HEK293 (cell line): ENCODE data around the gene EML3.

Experiments used
- BCL11A ChIP-seq: fragments of 450-650 bp; formaldehyde crosslinking; IDR thresholded peaks from 2 replicates; pipeline ENCODE4 v1.5.1; 2016; ENCODE audit warnings: low read depth, missing biosample characterization, missing genetic modification characterization
- HOXD13 ChIP-seq: sonication (generic); formaldehyde crosslinking; IDR thresholded peaks from 2 replicates; pipeline ENCODE4 v1.8.0; 2022; ENCODE audit warnings: missing genetic modification reagents, borderline replicate concordance
- KLF1 ChIP-seq: fragments of 450-650 bp; formaldehyde crosslinking; IDR thresholded peaks from 2 replicates; pipeline ENCODE4 v1.5.1; 2016; ENCODE audit warnings: missing biosample characterization, missing genetic modification characterization
- KLF9 ChIP-seq: fragments of 450-650 bp; formaldehyde crosslinking; IDR thresholded peaks from 2 replicates; pipeline ENCODE4 v1.5.1; 2016; ENCODE audit warnings: missing biosample characterization, missing genetic modification characterization, low read depth
- SETDB1 ChIP-seq: IDR thresholded peaks from one replicate; pipeline ENCODE4 v1.6.1; 2017; ENCODE audit warnings: mild to moderate bottlenecking, low read length, moderate library complexity, mixed read lengths; ENCODE audit not compliant: insufficient read length
- SP2 ChIP-seq: fragments of 450-650 bp; formaldehyde crosslinking; IDR thresholded peaks from 2 replicates; pipeline ENCODE4 v1.5.1; 2016; ENCODE audit warnings: missing biosample characterization, missing genetic modification characterization
- WT1 ChIP-seq: fragments of 450-650 bp; formaldehyde crosslinking; IDR thresholded peaks from 2 replicates; pipeline ENCODE4 v1.5.1; 2016; ENCODE audit warnings: missing biosample characterization, missing genetic modification characterization
- ZBTB17 ChIP-seq: fragments of 450-650 bp; formaldehyde crosslinking; IDR thresholded peaks from 2 replicates; pipeline ENCODE4 v1.5.1; 2016; ENCODE audit warnings: missing biosample characterization, missing genetic modification characterization
- ZFP41 ChIP-seq: fragments of 450-650 bp; formaldehyde crosslinking; IDR thresholded peaks from 2 replicates; pipeline ENCODE4 v1.5.1; 2016; ENCODE audit warnings: missing biosample characterization, missing genetic modification characterization, borderline replicate concordance
- ZIC2 ChIP-seq: fragments of 450-650 bp; formaldehyde crosslinking; IDR thresholded peaks from 2 replicates; pipeline ENCODE4 v1.5.1; 2016; ENCODE audit warnings: missing biosample characterization, missing genetic modification characterization
- ZNF132 ChIP-seq: fragments of 450-650 bp; formaldehyde crosslinking; IDR thresholded peaks from 2 replicates; pipeline ENCODE4 v1.5.1; 2017; ENCODE audit warnings: missing biosample characterization, missing genetic modification characterization, borderline replicate concordance
- ZNF175 ChIP-seq: fragments of 450-650 bp; formaldehyde crosslinking; IDR thresholded peaks from 2 replicates; pipeline ENCODE4 v1.5.1; 2016; ENCODE audit warnings: missing biosample characterization, missing genetic modification characterization
- ZNF221 ChIP-seq: fragments of 450-650 bp; formaldehyde crosslinking; IDR thresholded peaks from 2 replicates; pipeline ENCODE4 v1.5.1; 2017; ENCODE audit warnings: missing biosample characterization, missing genetic modification characterization, borderline replicate concordance
- ZNF223 ChIP-seq: fragments of 450-650 bp; formaldehyde crosslinking; IDR thresholded peaks from 2 replicates; pipeline ENCODE4 v1.5.1; 2016; ENCODE audit warnings: missing biosample characterization, missing genetic modification characterization
- ZNF292 ChIP-seq: fragments of 450-650 bp; formaldehyde crosslinking; IDR thresholded peaks from 2 replicates; pipeline ENCODE4 v1.5.1; 2016; ENCODE audit warnings: low read depth, missing biosample characterization, missing genetic modification characterization, borderline replicate concordance
- ZNF423 ChIP-seq: fragments of 450-650 bp; formaldehyde crosslinking; IDR thresholded peaks from 2 replicates; pipeline ENCODE4 v1.5.1; 2016; ENCODE audit warnings: missing biosample characterization, missing genetic modification characterization
- ZNF510 ChIP-seq: fragments of 450-650 bp; formaldehyde crosslinking; IDR thresholded peaks from 2 replicates; pipeline ENCODE4 v1.5.1; 2018; ENCODE audit warnings: mild to moderate bottlenecking, missing genetic modification characterization, missing biosample characterization; ENCODE audit not compliant: insufficient replicate concordance
- ZNF530 ChIP-seq: fragments of 450-650 bp; formaldehyde crosslinking; IDR thresholded peaks from 2 replicates; pipeline ENCODE4 v1.5.1; 2016; ENCODE audit warnings: low read depth, missing biosample characterization, missing genetic modification characterization
- ZNF555 ChIP-seq: fragments of 450-650 bp; formaldehyde crosslinking; conservative IDR thresholded peaks from 2 replicates; pipeline ENCODE4 v1.5.1; 2017; ENCODE audit warnings: missing biosample characterization, mild to moderate bottlenecking, missing genetic modification characterization, inconsistent platforms
- ZNF558 ChIP-seq: fragments of 450-650 bp; formaldehyde crosslinking; IDR thresholded peaks from 2 replicates; pipeline ENCODE4 v1.5.1; 2016; ENCODE audit warnings: missing biosample characterization, missing genetic modification characterization
- ZNF585B ChIP-seq: fragments of 450-650 bp; formaldehyde crosslinking; IDR thresholded peaks from 2 replicates; pipeline ENCODE4 v1.5.1; 2016; ENCODE audit warnings: missing biosample characterization, missing genetic modification characterization
- ZNF660 ChIP-seq: fragments of 450-650 bp; IDR thresholded peaks from 2 replicates; pipeline ENCODE4 v1.5.1; 2018; ENCODE audit warnings: missing biosample characterization, mild to moderate bottlenecking, missing genetic modification characterization
- ZNF670 ChIP-seq: fragments of 450-650 bp; formaldehyde crosslinking; IDR thresholded peaks from 2 replicates; pipeline ENCODE4 v1.5.1; 2016; ENCODE audit warnings: missing biosample characterization, missing genetic modification characterization, low read depth
- ZNF701 ChIP-seq: fragments of 450-650 bp; formaldehyde crosslinking; IDR thresholded peaks from 2 replicates; pipeline ENCODE4 v1.5.1; 2016; ENCODE audit warnings: missing biosample characterization, missing genetic modification characterization
- ZNF747 ChIP-seq: fragments of 450-650 bp; formaldehyde crosslinking; IDR thresholded peaks from 2 replicates; pipeline ENCODE4 v1.5.1; 2016; ENCODE audit warnings: missing biosample characterization, missing genetic modification characterization
- ZNF791 ChIP-seq: fragments of 450-650 bp; formaldehyde crosslinking; IDR thresholded peaks from 2 replicates; pipeline ENCODE4 v1.5.1; 2016; ENCODE audit warnings: missing biosample characterization, missing genetic modification characterization
- ZNF830 ChIP-seq: fragments of 450-650 bp; IDR thresholded peaks from 2 replicates; pipeline ENCODE4 v1.5.0; 2018; ENCODE audit warnings: missing biosample characterization, missing genetic modification characterization, low read depth, mild to moderate bottlenecking, moderate library complexity
- TF ChIP-seq, protein P1 (sequence below): fragments of 450-650 bp; formaldehyde crosslinking; IDR thresholded peaks from 2 replicates; pipeline ENCODE4 v1.5.1; 2016; ENCODE audit warnings: missing biosample characterization, missing genetic modification characterization
- TF ChIP-seq, protein P2 (sequence below): fragments of 450-650 bp; formaldehyde crosslinking; IDR thresholded peaks from 2 replicates; pipeline ENCODE4 v1.5.1; 2017; ENCODE audit warnings: missing biosample characterization, missing genetic modification characterization
- TF ChIP-seq, protein P3 (sequence below): fragments of 450-650 bp; formaldehyde crosslinking; IDR thresholded peaks from 2 replicates; pipeline ENCODE4 v1.5.1; 2016; ENCODE audit warnings: missing biosample characterization, missing genetic modification characterization
- TF ChIP-seq, protein P4 (sequence below): fragments of 450-650 bp; formaldehyde crosslinking; IDR thresholded peaks from 2 replicates; pipeline ENCODE4 v1.5.1; 2016; ENCODE audit warnings: missing biosample characterization, missing genetic modification characterization
- TF ChIP-seq, protein P5 (sequence below): fragments of 450-650 bp; formaldehyde crosslinking; IDR thresholded peaks from 2 replicates; pipeline ENCODE4 v1.5.1; 2016; ENCODE audit warnings: missing biosample characterization, missing genetic modification characterization

EML3 gene

DNA sequence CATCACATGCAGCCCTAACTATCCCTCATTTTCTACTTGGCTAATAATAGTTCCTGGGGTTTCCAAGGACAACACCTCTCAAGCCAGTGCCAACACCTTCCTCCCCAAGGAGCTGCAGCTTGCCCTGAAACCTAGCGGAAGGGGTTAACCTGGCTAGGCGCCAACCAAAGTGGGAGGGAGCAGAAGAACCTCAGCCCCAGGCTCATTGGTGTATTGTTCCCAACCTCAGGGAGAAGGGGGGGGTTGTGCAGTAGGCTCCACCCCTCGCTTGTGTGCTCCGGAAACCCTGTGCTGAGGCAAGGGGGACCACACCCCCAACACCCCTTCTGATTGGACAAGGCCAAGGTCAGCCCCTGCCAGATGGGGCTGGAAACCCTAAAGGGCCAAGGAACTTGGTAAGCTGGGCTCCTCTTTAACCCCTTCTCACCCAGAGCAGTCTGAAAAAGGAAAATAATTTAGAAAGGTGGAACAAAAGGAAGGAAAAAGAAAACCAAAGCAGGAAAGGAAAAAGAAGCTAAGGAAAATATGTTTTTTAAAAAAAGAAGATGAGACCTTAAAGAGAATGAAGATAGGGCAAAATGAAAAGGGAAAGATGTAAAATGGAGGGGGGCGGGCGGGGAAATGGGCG is 13.4 kb downstream of the EML3 start (continued):
- TF ChIP-seq ZNF585B (no peak), WT1 (tag by site-specific recombination) (no peak), ZNF660 (tag by site-specific recombination) (peak; percentile 82), ZNF747 (no peak), BCL11A (no peak), ZNF830 (tag by site-specific recombination) (no peak), SETDB1 (no peak), ZNF530 (tag by site-specific recombination) (no peak), ZNF221 (no peak), ZNF555 (tag by site-specific recombination) (no peak), ZFP41 (no peak), HOXD13 (CRISPR knock-in tag) (no peak), ZNF558 (no peak), ZNF292 (tag by site-specific recombination) (no peak), KLF9 (tag by site-specific recombination) (peak; percentile 87), ZIC2 (no peak), ZNF670 (no peak), ZNF701 (tag by site-specific recombination) (no peak), ZNF175 (tag by site-specific recombination) (no peak), ZNF791 (tag by site-specific recombination) (no peak), ZNF510 (tag by site-specific recombination) (no peak), ZNF423 (tag by site-specific recombination) (no peak), ZBTB17 (tag by site-specific recombination) (peak; percentile 86), KLF1 (tag by site-specific recombination) (peak; percentile 94), ZNF223 (tag by site-specific recombination) (no peak), ZNF132 (tag by site-specific recombination) (no peak), SP2 (tag by site-specific recombination) (peak; percentile 92)
- TF ChIP-seq, protein P1, sequence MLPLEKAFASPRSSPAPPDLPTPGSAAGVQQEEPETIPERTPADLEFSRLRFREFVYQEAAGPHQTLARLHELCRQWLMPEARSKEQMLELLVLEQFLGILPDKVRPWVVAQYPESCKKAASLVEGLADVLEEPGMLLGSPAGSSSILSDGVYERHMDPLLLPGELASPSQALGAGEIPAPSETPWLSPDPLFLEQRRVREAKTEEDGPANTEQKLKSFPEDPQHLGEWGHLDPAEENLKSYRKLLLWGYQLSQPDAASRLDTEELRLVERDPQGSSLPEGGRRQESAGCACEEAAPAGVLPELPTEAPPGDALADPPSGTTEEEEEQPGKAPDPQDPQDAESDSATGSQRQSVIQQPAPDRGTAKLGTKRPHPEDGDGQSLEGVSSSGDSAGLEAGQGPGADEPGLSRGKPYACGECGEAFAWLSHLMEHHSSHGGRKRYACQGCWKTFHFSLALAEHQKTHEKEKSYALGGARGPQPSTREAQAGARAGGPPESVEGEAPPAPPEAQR: no peak
- TF ChIP-seq, protein P2, sequence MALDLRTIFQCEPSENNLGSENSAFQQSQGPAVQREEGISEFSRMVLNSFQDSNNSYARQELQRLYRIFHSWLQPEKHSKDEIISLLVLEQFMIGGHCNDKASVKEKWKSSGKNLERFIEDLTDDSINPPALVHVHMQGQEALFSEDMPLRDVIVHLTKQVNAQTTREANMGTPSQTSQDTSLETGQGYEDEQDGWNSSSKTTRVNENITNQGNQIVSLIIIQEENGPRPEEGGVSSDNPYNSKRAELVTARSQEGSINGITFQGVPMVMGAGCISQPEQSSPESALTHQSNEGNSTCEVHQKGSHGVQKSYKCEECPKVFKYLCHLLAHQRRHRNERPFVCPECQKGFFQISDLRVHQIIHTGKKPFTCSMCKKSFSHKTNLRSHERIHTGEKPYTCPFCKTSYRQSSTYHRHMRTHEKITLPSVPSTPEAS (tag by site-specific recombination): no peak
- TF ChIP-seq, protein P3, sequence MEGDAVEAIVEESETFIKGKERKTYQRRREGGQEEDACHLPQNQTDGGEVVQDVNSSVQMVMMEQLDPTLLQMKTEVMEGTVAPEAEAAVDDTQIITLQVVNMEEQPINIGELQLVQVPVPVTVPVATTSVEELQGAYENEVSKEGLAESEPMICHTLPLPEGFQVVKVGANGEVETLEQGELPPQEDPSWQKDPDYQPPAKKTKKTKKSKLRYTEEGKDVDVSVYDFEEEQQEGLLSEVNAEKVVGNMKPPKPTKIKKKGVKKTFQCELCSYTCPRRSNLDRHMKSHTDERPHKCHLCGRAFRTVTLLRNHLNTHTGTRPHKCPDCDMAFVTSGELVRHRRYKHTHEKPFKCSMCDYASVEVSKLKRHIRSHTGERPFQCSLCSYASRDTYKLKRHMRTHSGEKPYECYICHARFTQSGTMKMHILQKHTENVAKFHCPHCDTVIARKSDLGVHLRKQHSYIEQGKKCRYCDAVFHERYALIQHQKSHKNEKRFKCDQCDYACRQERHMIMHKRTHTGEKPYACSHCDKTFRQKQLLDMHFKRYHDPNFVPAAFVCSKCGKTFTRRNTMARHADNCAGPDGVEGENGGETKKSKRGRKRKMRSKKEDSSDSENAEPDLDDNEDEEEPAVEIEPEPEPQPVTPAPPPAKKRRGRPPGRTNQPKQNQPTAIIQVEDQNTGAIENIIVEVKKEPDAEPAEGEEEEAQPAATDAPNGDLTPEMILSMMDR (tag by site-specific recombination): no peak
- TF ChIP-seq, protein P4, sequence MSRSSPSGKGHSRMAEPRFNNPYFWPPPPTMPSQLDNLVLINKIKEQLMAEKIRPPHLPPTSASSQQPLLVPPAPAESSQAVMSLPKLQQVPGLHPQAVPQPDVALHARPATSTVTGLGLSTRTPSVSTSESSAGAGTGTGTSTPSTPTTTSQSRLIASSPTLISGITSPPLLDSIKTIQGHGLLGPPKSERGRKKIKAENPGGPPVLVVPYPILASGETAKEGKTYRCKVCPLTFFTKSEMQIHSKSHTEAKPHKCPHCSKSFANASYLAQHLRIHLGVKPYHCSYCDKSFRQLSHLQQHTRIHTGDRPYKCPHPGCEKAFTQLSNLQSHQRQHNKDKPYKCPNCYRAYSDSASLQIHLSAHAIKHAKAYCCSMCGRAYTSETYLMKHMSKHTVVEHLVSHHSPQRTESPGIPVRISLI (tag by site-specific recombination): no peak
- TF ChIP-seq, protein P5, sequence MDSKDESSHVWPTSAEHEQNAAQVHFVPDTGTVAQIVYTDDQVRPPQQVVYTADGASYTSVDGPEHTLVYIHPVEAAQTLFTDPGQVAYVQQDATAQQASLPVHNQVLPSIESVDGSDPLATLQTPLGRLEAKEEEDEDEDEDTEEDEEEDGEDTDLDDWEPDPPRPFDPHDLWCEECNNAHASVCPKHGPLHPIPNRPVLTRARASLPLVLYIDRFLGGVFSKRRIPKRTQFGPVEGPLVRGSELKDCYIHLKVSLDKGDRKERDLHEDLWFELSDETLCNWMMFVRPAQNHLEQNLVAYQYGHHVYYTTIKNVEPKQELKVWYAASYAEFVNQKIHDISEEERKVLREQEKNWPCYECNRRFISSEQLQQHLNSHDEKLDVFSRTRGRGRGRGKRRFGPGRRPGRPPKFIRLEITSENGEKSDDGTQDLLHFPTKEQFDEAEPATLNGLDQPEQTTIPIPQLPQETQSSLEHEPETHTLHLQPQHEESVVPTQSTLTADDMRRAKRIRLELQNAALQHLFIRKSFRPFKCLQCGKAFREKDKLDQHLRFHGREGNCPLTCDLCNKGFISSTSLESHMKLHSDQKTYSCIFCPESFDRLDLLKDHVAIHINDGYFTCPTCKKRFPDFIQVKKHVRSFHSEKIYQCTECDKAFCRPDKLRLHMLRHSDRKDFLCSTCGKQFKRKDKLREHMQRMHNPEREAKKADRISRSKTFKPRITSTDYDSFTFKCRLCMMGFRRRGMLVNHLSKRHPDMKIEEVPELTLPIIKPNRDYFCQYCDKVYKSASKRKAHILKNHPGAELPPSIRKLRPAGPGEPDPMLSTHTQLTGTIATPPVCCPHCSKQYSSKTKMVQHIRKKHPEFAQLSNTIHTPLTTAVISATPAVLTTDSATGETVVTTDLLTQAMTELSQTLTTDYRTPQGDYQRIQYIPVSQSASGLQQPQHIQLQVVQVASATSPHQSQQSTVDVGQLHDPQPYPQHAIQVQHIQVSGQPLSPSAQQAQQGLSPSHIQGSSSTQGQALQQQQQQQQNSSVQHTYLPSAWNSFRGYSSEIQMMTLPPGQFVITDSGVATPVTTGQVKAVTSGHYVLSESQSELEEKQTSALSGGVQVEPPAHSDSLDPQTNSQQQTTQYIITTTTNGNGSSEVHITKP (tag by site-specific recombination): peak; percentile 94
